ENCODE results near the gene TMEM132C.

The TMEM132C gene

DNA sequence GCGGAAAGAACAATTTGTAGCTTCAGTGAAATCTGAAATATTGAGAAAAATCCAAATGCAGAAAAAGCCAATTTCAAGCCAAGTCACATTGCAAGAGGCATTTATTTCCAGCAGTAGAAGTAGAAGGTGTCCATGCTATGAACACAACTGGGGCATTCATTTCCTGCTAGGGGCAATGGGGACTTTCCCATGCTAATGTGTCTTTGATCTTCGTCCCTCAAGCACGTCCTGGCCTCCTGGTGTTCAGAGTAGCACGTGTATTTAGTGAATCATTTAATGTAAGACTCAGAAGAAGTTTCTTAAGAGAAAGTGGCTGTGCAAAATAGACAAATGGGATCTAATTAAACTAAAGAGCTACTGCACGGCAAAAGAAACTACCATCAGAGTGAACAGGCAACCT, 267.9 kb downstream of the TMEM132C start:
- Histone ChIP-seq H3K4me3 (ENCODE audit: low read length) (peak overlapping the region; percentile 15; the same call in 1 of the 2 replicates), H3K27ac (ENCODE audit: low read depth, low read length) (no peak overlapping the region)

DNA sequence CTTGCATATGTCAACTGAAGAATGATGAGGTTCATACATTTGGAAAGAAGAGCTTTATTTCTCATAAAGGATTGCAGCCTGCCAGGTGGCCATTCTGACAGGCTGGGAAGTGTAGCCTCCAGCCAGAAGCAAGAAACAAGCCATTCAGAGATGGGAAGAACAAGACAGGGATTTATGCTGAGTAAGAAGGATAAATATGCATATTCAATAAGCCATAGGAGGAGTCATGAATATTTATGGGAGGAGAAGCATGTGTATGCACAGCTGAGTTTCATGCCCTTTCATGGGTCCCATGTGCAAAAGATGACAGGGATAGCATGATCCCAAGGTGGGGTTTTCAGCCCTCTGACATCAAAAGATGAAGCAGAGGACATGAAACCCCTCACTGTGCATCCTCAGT, 269.8 kb downstream of the TMEM132C start:
- H3K27ac ChIP-seq (ENCODE audit: low read depth, low read length) = no peak overlapping the region
- no peak for TF ChIP-seq EZH2phosphoT487 (IDR thresholded peaks at IDR 0.05; ENCODE audit: borderline replicate concordance, low read length)
- TF ChIP-seq, protein P1, sequence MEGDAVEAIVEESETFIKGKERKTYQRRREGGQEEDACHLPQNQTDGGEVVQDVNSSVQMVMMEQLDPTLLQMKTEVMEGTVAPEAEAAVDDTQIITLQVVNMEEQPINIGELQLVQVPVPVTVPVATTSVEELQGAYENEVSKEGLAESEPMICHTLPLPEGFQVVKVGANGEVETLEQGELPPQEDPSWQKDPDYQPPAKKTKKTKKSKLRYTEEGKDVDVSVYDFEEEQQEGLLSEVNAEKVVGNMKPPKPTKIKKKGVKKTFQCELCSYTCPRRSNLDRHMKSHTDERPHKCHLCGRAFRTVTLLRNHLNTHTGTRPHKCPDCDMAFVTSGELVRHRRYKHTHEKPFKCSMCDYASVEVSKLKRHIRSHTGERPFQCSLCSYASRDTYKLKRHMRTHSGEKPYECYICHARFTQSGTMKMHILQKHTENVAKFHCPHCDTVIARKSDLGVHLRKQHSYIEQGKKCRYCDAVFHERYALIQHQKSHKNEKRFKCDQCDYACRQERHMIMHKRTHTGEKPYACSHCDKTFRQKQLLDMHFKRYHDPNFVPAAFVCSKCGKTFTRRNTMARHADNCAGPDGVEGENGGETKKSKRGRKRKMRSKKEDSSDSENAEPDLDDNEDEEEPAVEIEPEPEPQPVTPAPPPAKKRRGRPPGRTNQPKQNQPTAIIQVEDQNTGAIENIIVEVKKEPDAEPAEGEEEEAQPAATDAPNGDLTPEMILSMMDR (IDR thresholded peaks at IDR 0.05; ENCODE audit: low read depth, low read length, poor library complexity, severe bottlenecking) = no peak

More for the DNA sequence above, 267.9 kb downstream of the TMEM132C start:
- Histone ChIP-seq H3K36me3 (ENCODE audit: control insufficient read depth, low read length) (no peaks in the 10 kb centered on the region), H3K9me3 (ENCODE audit: control insufficient read depth, insufficient read depth, low read length) (no peaks in the 10 kb centered on the region), H3K27me3 (ENCODE audit: control insufficient read depth, low read length) (no peaks in the 10 kb centered on the region), H3K79me2 (ENCODE audit: control insufficient read depth, low read length) (no peaks in the 10 kb centered on the region), H3F3A (ENCODE audit: control insufficient read depth, insufficient read depth) (no peaks in the 10 kb centered on the region), H3K4me2 (ENCODE audit: low read length) (peak overlapping the region; percentile 47), H3K4me1 (ENCODE audit: control insufficient read depth, low read length) (peaks cover 15% of the 10 kb centered on the region), H3K9me2 (replicated peaks; ENCODE audit: control insufficient read depth, low read length) (no peaks in the 10 kb centered on the region), H4K20me1 (ENCODE audit: control insufficient read depth, insufficient read depth, low read depth, low read length) (no peaks in the 10 kb centered on the region)
- TF ChIP-seq, protein P1 (IDR thresholded peaks at IDR 0.05; ENCODE audit: low read depth, low read length, poor library complexity, severe bottlenecking) = no peak
- TF ChIP-seq EZH2phosphoT487 (IDR thresholded peaks at IDR 0.05; ENCODE audit: borderline replicate concordance, low read length) = no peak

DNA sequence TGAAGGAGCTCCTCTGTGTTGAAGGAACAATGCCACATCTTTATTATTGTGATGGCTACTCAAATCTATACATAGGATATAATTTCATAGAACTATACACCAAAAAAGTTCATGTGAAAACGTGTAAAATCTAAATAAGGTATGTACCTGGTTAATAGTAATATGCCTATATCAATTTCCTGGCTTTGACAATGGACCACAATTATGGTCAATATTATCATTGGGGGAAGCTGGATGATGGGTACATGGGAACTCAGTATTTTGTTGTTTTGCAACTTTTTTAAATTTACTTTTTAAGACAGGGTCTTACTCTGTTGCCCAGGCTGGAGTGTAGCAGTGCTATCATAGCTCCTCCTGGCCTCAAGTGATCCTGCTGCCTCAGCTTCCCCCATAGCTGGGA, 270.7 kb downstream of the TMEM132C start:
- no peak overlapping the region for H3K4me2 ChIP-seq (ENCODE audit: low read length)
- no peaks in the 10 kb centered on the region for H3F3A ChIP-seq (ENCODE audit: control insufficient read depth, insufficient read depth)
- H3K36me3 ChIP-seq (ENCODE audit: control insufficient read depth, low read length) = no peaks in the 10 kb centered on the region
- peaks cover 15% of the 10 kb centered on the region for H3K4me1 ChIP-seq (ENCODE audit: control insufficient read depth, low read length)
- TF ChIP-seq EZH2phosphoT487 (IDR thresholded peaks at IDR 0.05; ENCODE audit: borderline replicate concordance, low read length) = no peak
- TF ChIP-seq, protein P1 (IDR thresholded peaks at IDR 0.05; ENCODE audit: low read depth, low read length, poor library complexity, severe bottlenecking) = no peak
- no peaks in the 10 kb centered on the region for H4K20me1 ChIP-seq (ENCODE audit: control insufficient read depth, insufficient read depth, low read depth, low read length)
- H3K27me3 ChIP-seq (ENCODE audit: control insufficient read depth, low read length) = no peaks in the 10 kb centered on the region
- no peak overlapping the region for H3K27ac ChIP-seq (ENCODE audit: low read depth, low read length)
- H3K9me2 ChIP-seq (replicated peaks; ENCODE audit: control insufficient read depth, low read length) = no peaks in the 10 kb centered on the region
- H3K79me2 ChIP-seq (ENCODE audit: control insufficient read depth, low read length) = no peaks in the 10 kb centered on the region
- H3K9me3 ChIP-seq (ENCODE audit: control insufficient read depth, insufficient read depth, low read length) = no peaks in the 10 kb centered on the region
- no peak overlapping the region for H3K4me3 ChIP-seq (ENCODE audit: low read length)

More for the DNA sequence above, 269.8 kb downstream of the TMEM132C start:
- no peaks in the 10 kb centered on the region for H3K79me2 ChIP-seq (ENCODE audit: control insufficient read depth, low read length)
- no peaks in the 10 kb centered on the region for H4K20me1 ChIP-seq (ENCODE audit: control insufficient read depth, insufficient read depth, low read depth, low read length)
- no peaks in the 10 kb centered on the region for H3K36me3 ChIP-seq (ENCODE audit: control insufficient read depth, low read length)
- no peaks in the 10 kb centered on the region for H3K27me3 ChIP-seq (ENCODE audit: control insufficient read depth, low read length)
- H3K4me2 ChIP-seq (ENCODE audit: low read length) = no peak overlapping the region
- peaks cover 15% of the 10 kb centered on the region for H3K4me1 ChIP-seq (ENCODE audit: control insufficient read depth, low read length)
- no peaks in the 10 kb centered on the region for H3F3A ChIP-seq (ENCODE audit: control insufficient read depth, insufficient read depth)
- H3K9me3 ChIP-seq (ENCODE audit: control insufficient read depth, insufficient read depth, low read length) = no peaks in the 10 kb centered on the region
- no peak overlapping the region for H3K4me3 ChIP-seq (ENCODE audit: low read length)
- no peaks in the 10 kb centered on the region for H3K9me2 ChIP-seq (replicated peaks; ENCODE audit: control insufficient read depth, low read length)

All from DOHH2 (cell line).